Kidney (tissue), 14 donors: ENCODE measurements around the gene OSTF1. TPM values are rescaled to one million over a fixed set of nuclear protein-coding genes. Genes with fewer than 3 reads are reported as not detected.

Source experiments
- DNase-seq, 5 donors: peaks; one replicate each; pipeline ENCODE4 v3.0.0-alpha.2; 2013 to 2020
- FAIRE-seq: peaks from 2 replicates; lab custom pipeline; 2012; peaks lifted over from hg19 to GRCh38; lab: Jason Lieb, UNC
- H3K27ac ChIP-seq, 2 donors: one replicate each; pipeline ENCODE4 v1.7.0; 2013; ENCODE audit warnings: low read depth in 2 of 2, low read length in 2 of 2, inconsistent platforms in 1 of 2
- H3K27me3 ChIP-seq: one replicate; pipeline ENCODE4 v1.7.1; 2013; ENCODE audit warnings: low read length, inconsistent platforms; ENCODE audit not compliant: control insufficient read depth, insufficient read depth
- H3K36me3 ChIP-seq, 3 donors: one replicate each; pipeline versions ENCODE4 v1.7.0 to v1.7.1; 2013; ENCODE audit warnings: low read length in 3 of 3, control low read depth in 1 of 3, inconsistent platforms in 1 of 3; ENCODE audit not compliant: insufficient read depth in 3 of 3, control insufficient read depth in 2 of 3
- H3K4me1 ChIP-seq, 3 donors: one replicate each; pipeline versions ENCODE4 v1.7.0 to v1.7.1; 2013; ENCODE audit warnings: low read length in 3 of 3, inconsistent platforms in 1 of 3, low read depth in 1 of 3; ENCODE audit not compliant: control insufficient read depth in 2 of 3, insufficient read depth in 2 of 3
- H3K4me3 ChIP-seq, 3 donors: one replicate each; pipeline versions ENCODE4 v1.7.0 to v1.8.1; 2013; ENCODE audit warnings: low read length in 3 of 3, control low read depth in 1 of 3, inconsistent platforms in 1 of 3
- H3K9ac ChIP-seq, 3 donors: one replicate each; pipeline versions ENCODE4 v1.7.0 to v1.7.1; 2013; ENCODE audit warnings: low read length in 3 of 3, control low read depth in 1 of 3, inconsistent platforms in 1 of 3
- H3K9me3 ChIP-seq, 3 donors: one replicate each; pipeline versions ENCODE4 v1.7.0 to v1.7.1; 2013; ENCODE audit warnings: low read length in 3 of 3, control low read depth in 1 of 3, inconsistent platforms in 1 of 3; ENCODE audit not compliant: control insufficient read depth in 2 of 3, insufficient read depth in 1 of 3
- CTCF ChIP-seq: IDR thresholded peaks from 3 replicates; pipeline ENCODE4 v1.5.1; 2012; ENCODE audit warnings: mild to moderate bottlenecking, moderate library complexity, borderline replicate concordance; ENCODE audit not compliant: insufficient read depth; ENCODE audit errors: extremely low read depth
- intact Hi-C: fragments of 100-400 bp; cut with DNase I; formaldehyde crosslinking; loops from one replicate; pipeline ENCODE4 v1.11.1; 2022
- polyA plus RNA-seq: library from polyadenylated mRNA; stranded (reverse); fragments of 350-450 nt; fragmentation: Illumina TruSeq; extraction: RNeasy Lipid Tissue Mini Kit (QIAGEN cat#74804); gene quantifications from one replicate; pipeline ENCODE4 v1.2.3, GENCODE V29; 2014; ENCODE audit warnings: low read depth, low replicate concordance; ENCODE audit not compliant: insufficient read depth
- total RNA-seq: library from RNA; stranded (reverse); fragmentation: NEBNext Ultra II Directional; extraction: Animal tissue kit (Norgen Biotek cat#: 25700); gene quantifications from one replicate; pipeline ENCODE4 v1.2.1, GENCODE V29; 2021
- donor health status: control.
- donor health status: control.
- donor health status: control.
- donor health status: control.
- donor health status: control.
- donor health status: DM: yes; HTN: yes; CAD: no.
- donor health status: Normal renal cell carcinoma (clear cell type).

Gene OSTF1
- total and polyA plus RNA-seq, 2 donors from 2014 or later: 42.8 to 52.7 TPM

- DNase-seq (no peak), FAIRE-seq (no peak)
- H3K27me3 ChIP-seq: no peaks in the 10 kb centered on the region
- peaks cover 0 to 5% (median 0%) of the 10 kb centered on the region in 3 donors for H3K4me1 ChIP-seq
- intact Hi-C loops: no loop called here
- H3K9me3 ChIP-seq: no peaks in the 10 kb centered on the region
- no peaks in the 10 kb centered on the region for H3K36me3 ChIP-seq
- no peak overlapping the region for H3K9ac ChIP-seq
- H3K27ac ChIP-seq: no peak overlapping the region
- no peak overlapping the region for H3K4me3 ChIP-seq
- TF ChIP-seq CTCF: no peak
Observed at GRCh38 chr9:75109210-75109839, 21.0 kb downstream of the OSTF1 start.

- Histone ChIP-seq H3K4me1 (peaks cover 0 to 5% (median 0%) of the 10 kb centered on the region in 3 donors), H3K27ac (no peak overlapping the region), H3K27me3 (no peaks in the 10 kb centered on the region), H3K4me3 (no peak overlapping the region), H3K9me3 (no peaks in the 10 kb centered on the region), H3K36me3 (no peaks in the 10 kb centered on the region), H3K9ac (no peak overlapping the region)
- FAIRE-seq (no peak), DNase-seq (no peak)
- no peak for TF ChIP-seq CTCF
- intact Hi-C loops: no loop called here
Observed at GRCh38 chr9:75111019-75111622, 22.8 kb downstream of the OSTF1 start.

DNA sequence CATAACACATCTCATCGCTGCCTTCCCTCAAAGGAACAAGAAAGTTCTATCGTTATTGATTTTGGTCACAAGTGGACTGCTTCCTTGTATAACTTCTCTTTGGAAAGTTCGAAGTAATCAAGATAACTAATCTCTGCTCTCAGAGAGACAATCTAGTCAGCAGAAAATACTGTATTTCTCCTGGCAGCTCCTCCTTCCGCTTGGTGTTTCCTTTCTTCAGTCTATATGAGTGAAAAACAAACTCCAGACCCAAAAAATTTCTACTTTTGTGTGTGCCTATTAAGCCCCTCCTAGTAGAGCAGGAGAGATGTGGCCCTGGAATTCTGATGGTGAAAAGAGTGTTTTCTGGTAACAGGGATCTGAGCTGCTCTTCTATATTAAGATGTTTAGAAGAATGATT, 24.5 kb downstream of the OSTF1 start:
- H3K9me3 ChIP-seq: no peaks in the 10 kb centered on the region
- H3K4me1 ChIP-seq: peaks cover 0 to 2% (median 0%) of the 10 kb centered on the region in 3 donors
- DNase-seq (no peak), FAIRE-seq (no peak)
- intact Hi-C loops: no loop called here
- no peak overlapping the region for H3K27ac ChIP-seq
- no peaks in the 10 kb centered on the region for H3K36me3 ChIP-seq
- no peaks in the 10 kb centered on the region for H3K27me3 ChIP-seq
- TF ChIP-seq CTCF: no peak
- H3K9ac ChIP-seq: no peak overlapping the region
- H3K4me3 ChIP-seq: no peak overlapping the region
